CD4-positive, alpha-beta T cell (primary cell): ENCODE measurements around the gene ADAMTSL1. TPM values are rescaled to one million over a fixed set of nuclear protein-coding genes. Genes with fewer than 3 reads are reported as not detected.

Source experiments
- ATAC-seq: fragments of 200-7000 bp; cut with Tn5 transposase; one replicate; pipeline ENCODE4 v1.10.0; 2022; ENCODE audit warnings: mild to moderate bottlenecking; ENCODE audit not compliant: poor library complexity
- CTCF ChIA-PET: fragments of 350-600 bp; sonication (Branson Sonifier 250); formaldehyde crosslinking; loops from one replicate; lab custom pipeline; 2021; ENCODE audit warnings: antibody characterized with exemption, inconsistent platforms; lab: Charles Lee
- POLR2A ChIA-PET: fragments of 350-600 bp; sonication (Branson Sonifier 250); formaldehyde crosslinking; loops from one replicate; lab custom pipeline; 2021; ENCODE audit warnings: antibody characterized with exemption, inconsistent platforms; lab: Charles Lee
- DNase-seq, 14 experiments: peaks; one replicate each; pipeline ENCODE4 v3.0.0-alpha.2; 2013 to 2020; ENCODE audit warnings: mixed read lengths in 2 of 14
- H3K27ac ChIP-seq, 2 donors: one replicate each; pipeline versions ENCODE4 v1.5.1 to v1.7.0; 2013; ENCODE audit warnings: low read length in 2 of 2, low read depth in 1 of 2, mild to moderate bottlenecking in 1 of 2
- H3K27me3 ChIP-seq, 2 experiments: 1 replicate in 1 of 2; 2 replicates in 1 of 2; pipeline versions ENCODE4 v1.6.1 to v1.7.0; 2013; ENCODE audit warnings: low read length in 2 of 2, control low read depth in 1 of 2, mild to moderate bottlenecking in 1 of 2, moderate library complexity in 1 of 2; ENCODE audit not compliant: insufficient read depth in 2 of 2, control insufficient read depth in 1 of 2
- H3K36me3 ChIP-seq: one replicate; pipeline ENCODE4 v1.6.1; 2013; ENCODE audit warnings: low read length, control low read depth; ENCODE audit not compliant: insufficient read depth
- H3K4me1 ChIP-seq: one replicate; pipeline ENCODE4 v1.6.1; 2013; ENCODE audit warnings: low read length, control low read depth; ENCODE audit not compliant: insufficient read depth
- H3K4me3 ChIP-seq: one replicate; pipeline ENCODE4 v1.5.1; 2013; ENCODE audit warnings: mild to moderate bottlenecking, low read length, moderate library complexity
- H3K9me3 ChIP-seq, 2 experiments: 1 replicate in 1 of 2; 2 replicates in 1 of 2; pipeline versions ENCODE4 v1.6.1 to v1.7.0; 2013; ENCODE audit warnings: low read length in 2 of 2, mild to moderate bottlenecking in 2 of 2, control low read depth in 1 of 2, moderate library complexity in 1 of 2; ENCODE audit not compliant: control insufficient read depth in 1 of 2, insufficient read depth in 1 of 2
- H3K27ac Mint-ChIP-seq: one replicate; pipeline ENCODE4 v1.8.0; 2020; ENCODE audit warnings: mixed read lengths
- H3K27me3 Mint-ChIP-seq: one replicate; pipeline ENCODE4 v1.8.0; 2021; ENCODE audit warnings: mixed read lengths
- H3K36me3 Mint-ChIP-seq: one replicate; pipeline ENCODE4 v1.8.0; 2021; ENCODE audit warnings: low read depth, mixed read lengths
- H3K4me1 Mint-ChIP-seq: one replicate; pipeline ENCODE4 v1.8.0; 2021; ENCODE audit warnings: low read depth, mixed read lengths
- H3K4me3 Mint-ChIP-seq: one replicate; pipeline ENCODE4 v1.8.0; 2020; ENCODE audit warnings: mild to moderate bottlenecking, mixed read lengths
- H3K9me3 Mint-ChIP-seq: one replicate; pipeline ENCODE4 v1.8.0; 2020; ENCODE audit warnings: mixed read lengths
- CTCF ChIP-seq: fragments of 200-600 bp; IDR thresholded peaks from one replicate; pipeline ENCODE4 v1.8.0; 2022; ENCODE audit warnings: antibody characterized with exemption, mild to moderate bottlenecking
- intact Hi-C, 2 experiments: fragments of 100-400 bp; cut with DNase I in 1 of 2; cut with micrococcal nuclease in 1 of 2; formaldehyde crosslinking; loops; one replicate each; pipeline versions ENCODE4 v1.15.1 to v1.9.0; 2023 to 2025; cut with DNase I, micrococcal nuclease
- total RNA-seq, 174 experiments: library from RNA in 2 of 174; stranded (reverse) in 2 of 174; gene quantifications; one replicate each; pipeline ENCODE4 v1.2.3 and lab custom pipeline; 2021 to 2026

The ADAMTSL1 gene
- total RNA-seq, 2 experiments from 2014 or later = not detected

GRCh38 chr9:18555105-18555883 lies 81.3 kb downstream of the ADAMTSL1 start:
- Histone ChIP-seq H3K4me1 (no peaks in the 10 kb centered on the region), H3K27ac (no peak overlapping the region), H3K9me3 (no peaks in the 10 kb centered on the region), H3K36me3 (no peaks in the 10 kb centered on the region), H3K27me3 (no peaks in the 10 kb centered on the region), H3K4me3 (no peak overlapping the region)
- ATAC-seq (no peak), DNase-seq (no peak)
- no peak for TF ChIP-seq CTCF
- intact Hi-C loops = no loop called here
- CTCF ChIA-PET = no interaction called here
- POLR2A ChIA-PET = no interaction called here
- H3K9me3 Mint-ChIP-seq = peaks cover 6% of the 10 kb centered on the region
- no peak overlapping the region for H3K27ac Mint-ChIP-seq
- no peak overlapping the region for H3K4me3 Mint-ChIP-seq
- no peaks in the 10 kb centered on the region for H3K4me1 Mint-ChIP-seq
- H3K27me3 Mint-ChIP-seq = no peaks in the 10 kb centered on the region
- no peaks in the 10 kb centered on the region for H3K36me3 Mint-ChIP-seq

DNA sequence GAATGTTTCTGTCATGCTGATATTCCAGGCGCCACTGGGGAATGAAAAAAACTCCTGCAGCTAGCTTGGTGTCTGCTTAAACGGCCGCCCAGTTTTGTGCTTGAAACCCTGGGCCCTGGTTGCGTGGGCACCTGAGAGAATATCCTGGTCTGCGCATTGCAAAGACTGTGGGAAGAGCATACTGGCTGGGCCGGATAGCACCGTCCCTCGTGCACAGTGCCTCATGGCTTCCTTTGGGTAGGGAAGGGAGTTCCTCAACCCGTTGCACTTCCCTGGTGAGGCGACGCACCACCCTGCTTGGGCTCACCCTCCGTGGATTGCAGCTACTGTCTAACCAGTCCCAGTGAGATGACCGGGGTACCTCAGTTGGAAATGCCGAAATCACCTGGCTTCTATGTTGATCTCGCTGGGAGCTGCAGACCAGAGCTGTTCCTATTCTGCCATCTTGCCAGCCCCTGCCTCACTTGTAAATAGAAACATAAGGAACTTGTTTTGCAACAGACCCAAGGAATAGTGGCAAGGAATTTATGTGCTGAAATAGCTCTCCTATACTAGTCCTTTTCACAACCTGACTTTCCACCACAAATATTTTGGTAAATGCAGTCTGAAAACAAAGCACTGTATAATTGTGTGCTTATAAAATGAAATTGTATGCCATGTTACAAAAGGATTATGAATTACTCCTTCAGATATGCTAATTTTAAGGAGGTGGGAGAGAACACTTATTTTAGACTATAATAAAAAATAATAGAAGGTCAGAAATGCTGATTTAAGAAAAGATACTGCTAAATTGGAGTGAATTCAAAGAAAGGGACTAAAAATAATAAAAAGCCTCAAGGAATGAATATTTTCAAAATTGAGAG lies 90.3 kb downstream of the ADAMTSL1 start:
- DNase-seq (no peak), ATAC-seq (no peak)
- ChIA-PET POLR2A (no interaction called here), CTCF (no interaction called here)
- Mint-ChIP-seq H3K27ac (no peak overlapping the region), H3K4me3 (no peak overlapping the region), H3K36me3 (no peaks in the 10 kb centered on the region), H3K27me3 (no peaks in the 10 kb centered on the region), H3K4me1 (no peaks in the 10 kb centered on the region), H3K9me3 (peaks cover 6% of the 10 kb centered on the region)
- Histone ChIP-seq H3K4me1 (no peaks in the 10 kb centered on the region), H3K27ac (no peak overlapping the region), H3K36me3 (no peaks in the 10 kb centered on the region), H3K4me3 (no peak overlapping the region), H3K9me3 (peaks cover 0 to 12% of the 10 kb centered on the region in 2 experiments), H3K27me3 (no peaks in the 10 kb centered on the region)
- intact Hi-C loops = no loop called here
- TF ChIP-seq CTCF = no peak

- H3K4me1 Mint-ChIP-seq = no peaks in the 10 kb centered on the region
- Histone ChIP-seq H3K27ac (no peak overlapping the region), H3K4me1 (no peaks in the 10 kb centered on the region), H3K9me3 (peaks cover 0 to 12% of the 10 kb centered on the region in 2 experiments), H3K27me3 (no peaks in the 10 kb centered on the region), H3K36me3 (no peaks in the 10 kb centered on the region), H3K4me3 (no peak overlapping the region)
- POLR2A ChIA-PET = no interaction called here
- H3K27ac Mint-ChIP-seq = no peak overlapping the region
- intact Hi-C loops = no loop called here
- TF ChIP-seq CTCF = no peak
- H3K27me3 Mint-ChIP-seq = no peaks in the 10 kb centered on the region
- CTCF ChIA-PET = no interaction called here
- no peaks in the 10 kb centered on the region for H3K36me3 Mint-ChIP-seq
- H3K9me3 Mint-ChIP-seq = peaks cover 2% of the 10 kb centered on the region
- ATAC-seq = no peak
- no peak overlapping the region for H3K4me3 Mint-ChIP-seq
- no peak for DNase-seq
Measured at GRCh38 chr9:18566121-18566520, 92.2 kb downstream of the ADAMTSL1 start.
